Muscle of back (tissue), 11 donors: ENCODE data around the gene PLCD1. TPM values are rescaled to one million over a fixed set of nuclear protein-coding genes. Genes with fewer than 3 reads are reported as not detected.

ENCODE experiments used
- DNase-seq, 3 donors: peaks; one replicate each; pipeline versions ENCODE4 v3.0.0 to v3.0.0-alpha.2; 2013
- polyA plus RNA-seq, 10 donors: library from polyadenylated mRNA; unstranded; fragments of 120-200 nt; gene quantifications; one replicate each; pipeline ENCODE4 v1.2.1, GENCODE V29; 2013; ENCODE audit not compliant: insufficient read length in 10 of 10

PLCD1 gene
- polyA plus RNA-seq, 10 donors: 9.2 to 14.3 (median 12.6) TPM

- DNase-seq: no peak
Measured at GRCh38 chr3:38018296-38019266, 10.9 kb downstream of the PLCD1 start.

- no peak for DNase-seq
Measured at GRCh38 chr3:38017445-38018295, 11.8 kb downstream of the PLCD1 start.

- no peak for DNase-seq
Measured at GRCh38 chr3:38016847-38017444, 12.5 kb downstream of the PLCD1 start.

GRCh38 chr3:38016410-38016809 lies 13.0 kb downstream of the PLCD1 start:
- DNase-seq: no peak

- no peak for DNase-seq
Measured at GRCh38 chr3:38015984-38016383, 13.5 kb downstream of the PLCD1 start.

GRCh38 chr3:38015485-38015884 lies 14.0 kb downstream of the PLCD1 start:
- DNase-seq: no peak

GRCh38 chr3:38011111-38011510 lies 18.3 kb downstream of the PLCD1 start:
- DNase-seq: no peak

- DNase-seq: no peak
Measured at GRCh38 chr3:38009807-38010591, 19.4 kb downstream of the PLCD1 start.

- no peak for DNase-seq
Measured at GRCh38 chr3:38008971-38009580, 20.4 kb downstream of the PLCD1 start.

GRCh38 chr3:38008191-38008701 lies 21.2 kb downstream of the PLCD1 start:
- DNase-seq: no peak

GRCh38 chr3:38007754-38008090 lies 21.7 kb downstream of the PLCD1 start:
- no peak for DNase-seq

GRCh38 chr3:38006445-38006995 lies 22.9 kb downstream of the PLCD1 start:
- no peak for DNase-seq

- no peak for DNase-seq
Measured at GRCh38 chr3:38006031-38006430, 23.4 kb downstream of the PLCD1 start.

GRCh38 chr3:38005076-38006020 lies 24.1 kb downstream of the PLCD1 start:
- no peak for DNase-seq

GRCh38 chr3:38004415-38005075 lies 24.9 kb downstream of the PLCD1 start:
- peak in 2 of 3 donors; percentile 57 to 75 for DNase-seq

- no peak for DNase-seq
Measured at GRCh38 chr3:38003817-38004414, 25.5 kb downstream of the PLCD1 start.

- peak in 2 of 3 donors; percentile 63 to 72 for DNase-seq
Measured at GRCh38 chr3:38003371-38003816, 26.0 kb downstream of the PLCD1 start.

- DNase-seq: no peak
Measured at GRCh38 chr3:38002940-38003339, 26.5 kb downstream of the PLCD1 start.
